HL-60 (cell line): Measurements from ENCODE around the gene CDH23.

Source experiments
- CTCF ChIP-seq: IDR thresholded peaks from one replicate; pipeline ENCODE4 v1.5.1; 2011; ENCODE audit warnings: low read length, control low read depth, inconsistent platforms; ENCODE audit not compliant: insufficient read depth
- GABPA ChIP-seq: IDR thresholded peaks from 2 replicates; pipeline ENCODE4 v1.6.1; 2012; ENCODE audit warnings: low read depth

DNA sequence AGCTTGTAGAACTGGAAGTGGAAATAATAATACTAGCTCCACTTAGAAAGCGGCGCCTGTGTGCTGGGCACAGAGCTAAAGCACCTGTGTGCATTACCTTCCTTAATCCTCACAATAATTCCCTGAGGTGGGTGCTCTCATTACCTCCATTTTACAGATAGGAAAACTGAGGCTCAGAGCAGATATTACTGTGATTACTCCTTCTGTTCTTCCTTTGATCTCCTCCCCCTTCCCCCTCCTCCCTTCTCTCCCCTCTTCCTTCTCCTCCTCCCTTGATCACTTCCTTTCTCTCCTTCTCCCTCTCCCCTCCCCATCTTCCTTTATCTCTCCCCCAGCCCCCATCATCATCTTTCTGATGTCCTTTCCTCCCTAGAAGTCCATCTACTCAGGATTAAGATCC lies 267.9 kb downstream of the CDH23 start:
- no peak for TF ChIP-seq CTCF
- no peak for TF ChIP-seq GABPA
